WERI-Rb-1 (cell line): ENCODE results near the gene MZB1.

Experiments used
- DNase-seq: peaks from one replicate; pipeline ENCODE4 v3.0.0-alpha.2; 2020
- H3K27ac ChIP-seq: fragments of 250-450 bp; sonication (Bioruptor Pico); 2 replicates; pipeline ENCODE4 v1.5.1; 2020; ENCODE audit warnings: mild to moderate bottlenecking, moderate library complexity
- H3K27me3 ChIP-seq: fragments of 250-450 bp; sonication (Bioruptor Pico); 2 replicates; pipeline ENCODE4 v1.5.1; 2021; ENCODE audit warnings: mild to moderate bottlenecking, low read depth, moderate library complexity; ENCODE audit not compliant: insufficient read depth, severe bottlenecking
- H3K36me3 ChIP-seq: fragments of 250-450 bp; sonication (Bioruptor Pico); 2 replicates; pipeline ENCODE4 v1.5.1; 2020; ENCODE audit warnings: mild to moderate bottlenecking, moderate library complexity
- H3K4me3 ChIP-seq: 2 replicates; pipeline ENCODE4 v1.5.1; 2011; ENCODE audit warnings: low read depth, mild to moderate bottlenecking, control low read depth, low read length
- H3K9me3 ChIP-seq: fragments of 250-450 bp; sonication (Bioruptor Pico); 2 replicates; pipeline ENCODE4 v1.5.1; 2021; ENCODE audit warnings: mild to moderate bottlenecking, moderate library complexity; ENCODE audit not compliant: severe bottlenecking
- CTCF ChIP-seq: IDR thresholded peaks from 2 replicates; pipeline ENCODE4 v1.5.1; 2011; ENCODE audit warnings: low read depth, mild to moderate bottlenecking, control low read depth, inconsistent platforms, low read length

MZB1 gene

GRCh38 chr5:139341187-139341688, 48.5 kb downstream of the MZB1 start:
- DNase-seq = no peak
- Histone ChIP-seq H3K36me3 (peaks cover 28% of the 10 kb centered on the region), H3K9me3 (peaks cover 3% of the 10 kb centered on the region), H3K4me3 (peak overlapping the region; percentile 70), H3K27ac (no peak overlapping the region), H3K27me3 (no peaks in the 10 kb centered on the region)
- no peak for TF ChIP-seq CTCF

- TF ChIP-seq CTCF = no peak
- Histone ChIP-seq H3K36me3 (peaks cover 22% of the 10 kb centered on the region), H3K27me3 (no peaks in the 10 kb centered on the region), H3K4me3 (no peak overlapping the region), H3K9me3 (peaks cover 3% of the 10 kb centered on the region), H3K27ac (no peak overlapping the region)
- no peak for DNase-seq
Measured at GRCh38 chr5:139340051-139340450, 49.7 kb downstream of the MZB1 start.
